Stimulated activated naive CD8-positive, alpha-beta T cell treated with anti-CD3 and anti-CD28 coated beads, Interleukin-15, Interleukin-2, amounts not matched to agents 100 ng/mL and 50 ng/mL, for 24 hours (primary cell): Measurements from ENCODE around the gene BABAM2.

Experiments
- H3K27ac Mint-ChIP-seq: one replicate; pipeline ENCODE4 v1.8.0; 2021; ENCODE audit warnings: mild to moderate bottlenecking, mixed read lengths
- H3K27me3 Mint-ChIP-seq: one replicate; pipeline ENCODE4 v1.8.0; 2021; ENCODE audit warnings: mixed read lengths
- H3K36me3 Mint-ChIP-seq: one replicate; pipeline ENCODE4 v1.8.0; 2021; ENCODE audit warnings: low read depth, mixed read lengths
- H3K4me1 Mint-ChIP-seq: one replicate; pipeline ENCODE4 v1.8.0; 2021; ENCODE audit warnings: low read depth, mixed read lengths
- H3K4me3 Mint-ChIP-seq: one replicate; pipeline ENCODE4 v1.8.0; 2021; ENCODE audit warnings: mild to moderate bottlenecking, mixed read lengths
- H3K9me3 Mint-ChIP-seq: one replicate; pipeline ENCODE4 v1.8.0; 2021; ENCODE audit warnings: mixed read lengths

BABAM2 gene

GRCh38 chr2:28193630-28194403 is 303.3 kb downstream of the BABAM2 start:
- peaks cover 5% of the 10 kb centered on the region for H3K4me1 Mint-ChIP-seq
- no peak overlapping the region for H3K27ac Mint-ChIP-seq
- no peaks in the 10 kb centered on the region for H3K9me3 Mint-ChIP-seq
- H3K36me3 Mint-ChIP-seq, result peaks cover 9% of the 10 kb centered on the region
- no peak overlapping the region for H3K4me3 Mint-ChIP-seq
- H3K27me3 Mint-ChIP-seq, result no peaks in the 10 kb centered on the region

- Mint-ChIP-seq H3K27ac (no peak overlapping the region), H3K4me1 (no peaks in the 10 kb centered on the region), H3K9me3 (no peaks in the 10 kb centered on the region), H3K36me3 (peaks cover 29% of the 10 kb centered on the region), H3K27me3 (no peaks in the 10 kb centered on the region), H3K4me3 (no peak overlapping the region)
Measured at GRCh38 chr2:28199995-28200679, 309.6 kb downstream of the BABAM2 start.

GRCh38 chr2:28201671-28202180 is 311.2 kb downstream of the BABAM2 start:
- Mint-ChIP-seq H3K4me1 (no peaks in the 10 kb centered on the region), H3K4me3 (no peak overlapping the region), H3K27me3 (no peaks in the 10 kb centered on the region), H3K36me3 (peaks cover 29% of the 10 kb centered on the region), H3K27ac (no peak overlapping the region), H3K9me3 (no peaks in the 10 kb centered on the region)

GRCh38 chr2:28202719-28203118 is 312.2 kb downstream of the BABAM2 start:
- H3K4me3 Mint-ChIP-seq, result no peak overlapping the region
- H3K36me3 Mint-ChIP-seq, result peaks cover 24% of the 10 kb centered on the region
- H3K4me1 Mint-ChIP-seq, result no peaks in the 10 kb centered on the region
- H3K27me3 Mint-ChIP-seq, result no peaks in the 10 kb centered on the region
- H3K27ac Mint-ChIP-seq, result no peak overlapping the region
- H3K9me3 Mint-ChIP-seq, result no peaks in the 10 kb centered on the region

GRCh38 chr2:28206762-28207161 is 316.2 kb downstream of the BABAM2 start:
- Mint-ChIP-seq H3K36me3 (peaks cover 12% of the 10 kb centered on the region), H3K9me3 (no peaks in the 10 kb centered on the region), H3K27me3 (no peaks in the 10 kb centered on the region), H3K4me1 (no peaks in the 10 kb centered on the region), H3K4me3 (no peak overlapping the region), H3K27ac (no peak overlapping the region)

GRCh38 chr2:28209261-28209691 is 318.7 kb downstream of the BABAM2 start:
- Mint-ChIP-seq H3K9me3 (no peaks in the 10 kb centered on the region), H3K36me3 (no peaks in the 10 kb centered on the region), H3K4me1 (no peaks in the 10 kb centered on the region), H3K27me3 (no peaks in the 10 kb centered on the region), H3K4me3 (no peak overlapping the region), H3K27ac (no peak overlapping the region)

GRCh38 chr2:28209864-28210263 is 319.3 kb downstream of the BABAM2 start:
- Mint-ChIP-seq H3K4me3 (no peak overlapping the region), H3K27ac (no peak overlapping the region), H3K27me3 (no peaks in the 10 kb centered on the region), H3K9me3 (no peaks in the 10 kb centered on the region), H3K36me3 (no peaks in the 10 kb centered on the region), H3K4me1 (no peaks in the 10 kb centered on the region)

- no peaks in the 10 kb centered on the region for H3K9me3 Mint-ChIP-seq
- no peaks in the 10 kb centered on the region for H3K36me3 Mint-ChIP-seq
- no peak overlapping the region for H3K27ac Mint-ChIP-seq
- H3K27me3 Mint-ChIP-seq, result no peaks in the 10 kb centered on the region
- no peak overlapping the region for H3K4me3 Mint-ChIP-seq
- no peaks in the 10 kb centered on the region for H3K4me1 Mint-ChIP-seq
Measured at GRCh38 chr2:28210535-28210934, 320.0 kb downstream of the BABAM2 start.

- H3K36me3 Mint-ChIP-seq, result peaks cover 5% of the 10 kb centered on the region
- no peak overlapping the region for H3K27ac Mint-ChIP-seq
- H3K4me1 Mint-ChIP-seq, result no peaks in the 10 kb centered on the region
- H3K9me3 Mint-ChIP-seq, result no peaks in the 10 kb centered on the region
- H3K4me3 Mint-ChIP-seq, result no peak overlapping the region
- H3K27me3 Mint-ChIP-seq, result no peaks in the 10 kb centered on the region
Measured at GRCh38 chr2:28216331-28216730, 325.8 kb downstream of the BABAM2 start.

GRCh38 chr2:28217042-28217740 is 326.7 kb downstream of the BABAM2 start:
- Mint-ChIP-seq H3K4me1 (no peaks in the 10 kb centered on the region), H3K9me3 (no peaks in the 10 kb centered on the region), H3K27ac (no peak overlapping the region), H3K27me3 (no peaks in the 10 kb centered on the region), H3K36me3 (peaks cover 5% of the 10 kb centered on the region), H3K4me3 (no peak overlapping the region)

- Mint-ChIP-seq H3K9me3 (no peaks in the 10 kb centered on the region), H3K4me3 (no peak overlapping the region), H3K36me3 (peaks cover 5% of the 10 kb centered on the region), H3K27me3 (no peaks in the 10 kb centered on the region), H3K27ac (no peak overlapping the region), H3K4me1 (no peaks in the 10 kb centered on the region)
Measured at GRCh38 chr2:28219138-28219537, 328.6 kb downstream of the BABAM2 start.

GRCh38 chr2:28219758-28220368 is 329.3 kb downstream of the BABAM2 start:
- H3K36me3 Mint-ChIP-seq, result peaks cover 5% of the 10 kb centered on the region
- H3K9me3 Mint-ChIP-seq, result no peaks in the 10 kb centered on the region
- H3K4me1 Mint-ChIP-seq, result no peaks in the 10 kb centered on the region
- H3K27ac Mint-ChIP-seq, result no peak overlapping the region
- H3K4me3 Mint-ChIP-seq, result no peak overlapping the region
- H3K27me3 Mint-ChIP-seq, result no peaks in the 10 kb centered on the region

- Mint-ChIP-seq H3K27me3 (no peaks in the 10 kb centered on the region), H3K9me3 (no peaks in the 10 kb centered on the region), H3K27ac (no peak overlapping the region), H3K4me1 (no peaks in the 10 kb centered on the region), H3K36me3 (peaks cover 10% of the 10 kb centered on the region), H3K4me3 (no peak overlapping the region)
Measured at GRCh38 chr2:28224648-28225472, 334.3 kb downstream of the BABAM2 start.

GRCh38 chr2:28225473-28226080 is 335.0 kb downstream of the BABAM2 start:
- H3K4me3 Mint-ChIP-seq, result no peak overlapping the region
- no peaks in the 10 kb centered on the region for H3K9me3 Mint-ChIP-seq
- H3K27me3 Mint-ChIP-seq, result no peaks in the 10 kb centered on the region
- H3K36me3 Mint-ChIP-seq, result peaks cover 10% of the 10 kb centered on the region
- no peaks in the 10 kb centered on the region for H3K4me1 Mint-ChIP-seq
- H3K27ac Mint-ChIP-seq, result no peak overlapping the region
